HG03521 (cell line): ENCODE data around the gene PPL.
"Not testable (repeated sequence)": the region's sequence is repeated elsewhere in the genome, so short reads cannot be mapped to it uniquely, and the experiment has no call there.

ENCODE experiments used
- ATAC-seq: cut with Tn5 transposase; IDR thresholded peaks from one replicate; pipeline ENCODE4 v1.9.1; 2021; ENCODE audit warnings: mild to moderate bottlenecking, moderate library complexity; ENCODE audit not compliant: unreplicated experiment

PPL gene

GRCh38 chr16:4958510-4959438 lies 21.8 kb upstream of the PPL start:
- no peak for ATAC-seq

DNA sequence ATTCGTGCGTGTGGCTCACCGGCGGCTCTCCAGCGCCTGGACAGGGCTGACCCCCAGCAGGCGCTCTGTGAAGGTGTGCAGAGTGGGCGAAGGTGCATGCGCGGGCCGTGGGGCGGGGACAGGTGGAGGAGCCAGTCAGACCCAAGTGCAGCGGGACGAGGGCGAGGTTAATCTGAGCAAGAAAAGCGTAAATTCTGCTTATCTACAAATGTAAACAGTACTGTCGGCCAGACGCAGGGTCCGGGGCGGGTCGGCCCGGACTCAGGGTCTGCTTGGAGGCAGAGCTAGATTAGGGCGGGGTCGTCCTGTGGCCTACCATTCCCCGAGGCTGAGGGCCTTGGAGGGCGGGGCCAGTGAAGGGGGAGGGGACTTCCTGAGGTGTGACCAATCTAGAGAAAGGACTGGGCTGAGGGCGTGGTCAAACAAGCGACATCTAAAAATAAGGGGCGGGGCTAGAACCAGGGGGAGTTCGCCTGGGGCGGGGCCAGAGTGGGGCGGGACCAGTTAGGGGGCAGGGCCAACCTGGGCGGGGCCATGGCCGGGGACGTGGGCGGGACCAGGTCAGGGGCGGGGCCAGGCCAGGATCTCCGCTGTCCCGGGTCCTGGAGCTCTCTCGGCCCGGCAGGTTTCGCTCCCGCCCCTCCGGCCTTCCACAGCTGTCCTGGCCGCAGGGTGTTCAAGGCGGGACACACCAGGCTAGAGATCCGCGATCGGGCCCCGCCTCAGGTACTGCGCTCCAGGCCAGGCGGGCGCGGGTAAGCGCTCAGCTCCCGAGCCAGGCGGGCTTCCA lies 21.0 kb upstream of the PPL start, which contains the start of gene SEC14L5:
Gene SEC14L5, plus strand, starts transcription at position 611 of the 790 bp plus-strand sequence. CDS start 994 bp downstream, outside the sequence.
- ATAC-seq, result peak; percentile 60

DNA sequence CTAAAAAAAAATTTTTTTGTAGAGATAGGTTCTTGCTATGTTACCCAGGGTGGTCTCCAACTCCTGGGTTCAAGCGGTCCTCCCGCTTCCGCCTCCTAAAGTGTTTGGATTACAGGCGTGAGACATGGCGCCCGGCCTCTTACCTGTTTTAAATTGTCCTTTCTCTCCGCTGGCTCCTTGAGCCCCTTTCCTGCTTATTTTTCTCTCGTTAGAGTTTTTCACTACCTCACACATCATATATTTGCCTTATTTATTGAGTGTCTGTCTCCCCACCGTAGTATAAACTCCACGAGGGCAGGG lies 20.4 kb upstream of the PPL start:
- ATAC-seq, result no peak

DNA sequence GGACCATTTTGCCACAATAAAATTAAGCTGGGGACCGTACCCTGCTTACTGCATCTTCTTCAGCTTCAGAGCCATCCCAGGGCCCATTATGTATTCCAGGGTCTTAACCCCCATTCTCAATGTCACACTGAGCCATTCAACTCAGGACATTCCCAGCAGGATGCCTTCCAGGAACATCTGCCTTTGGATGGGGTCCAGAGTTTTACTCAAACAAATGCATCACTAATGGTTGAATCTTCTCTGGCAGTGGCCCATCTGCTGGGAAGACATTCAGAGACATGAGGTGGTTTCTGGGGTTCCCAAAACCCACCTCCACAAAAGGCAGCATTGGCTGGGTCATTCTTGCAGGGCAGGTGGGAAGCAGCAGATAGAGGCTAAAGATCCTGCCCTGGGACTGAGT lies 17.8 kb upstream of the PPL start:
- no peak for ATAC-seq

DNA sequence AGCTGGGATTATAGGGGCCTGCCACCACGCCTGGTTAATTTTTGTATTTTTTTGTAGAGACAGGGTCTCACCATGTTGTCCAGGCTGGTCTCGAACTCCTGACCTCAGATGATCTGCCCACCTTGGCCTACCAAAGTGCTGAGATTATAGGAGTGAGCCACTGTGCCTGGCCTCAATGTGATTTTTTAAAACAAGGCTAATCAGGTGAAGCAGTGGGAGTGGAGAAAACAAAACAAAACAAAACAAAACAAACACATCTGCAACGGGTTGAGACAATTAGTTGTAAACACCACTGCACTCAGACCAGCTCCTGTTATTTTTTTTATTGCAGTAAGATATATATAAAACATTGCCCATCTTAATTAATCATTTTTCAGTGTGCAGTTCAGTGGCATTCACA lies 14.6 kb upstream of the PPL start:
- not testable (repeated sequence) for ATAC-seq

DNA sequence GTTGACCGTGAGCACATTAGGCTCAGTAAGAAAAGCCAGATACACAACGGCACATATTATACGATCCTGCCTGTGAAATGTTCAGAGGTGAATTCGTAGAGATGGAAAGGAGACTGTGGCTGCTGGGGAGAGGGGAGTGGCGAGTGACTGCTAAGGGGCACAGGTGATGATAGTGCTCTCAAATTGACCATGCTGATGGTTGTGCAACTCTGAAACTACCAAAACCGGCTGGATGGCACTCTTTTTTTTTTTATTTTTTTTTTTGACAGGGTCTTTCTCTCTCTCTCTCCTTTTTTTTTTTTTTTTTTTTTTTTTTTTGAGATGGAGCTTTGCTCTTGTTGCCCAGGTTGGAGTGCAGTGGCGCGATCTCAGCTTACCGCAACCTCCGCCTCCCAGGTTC lies 13.0 kb upstream of the PPL start:
- no peak for ATAC-seq

GRCh38 chr16:4948903-4949766 lies 12.2 kb upstream of the PPL start:
- ATAC-seq, result no peak

DNA sequence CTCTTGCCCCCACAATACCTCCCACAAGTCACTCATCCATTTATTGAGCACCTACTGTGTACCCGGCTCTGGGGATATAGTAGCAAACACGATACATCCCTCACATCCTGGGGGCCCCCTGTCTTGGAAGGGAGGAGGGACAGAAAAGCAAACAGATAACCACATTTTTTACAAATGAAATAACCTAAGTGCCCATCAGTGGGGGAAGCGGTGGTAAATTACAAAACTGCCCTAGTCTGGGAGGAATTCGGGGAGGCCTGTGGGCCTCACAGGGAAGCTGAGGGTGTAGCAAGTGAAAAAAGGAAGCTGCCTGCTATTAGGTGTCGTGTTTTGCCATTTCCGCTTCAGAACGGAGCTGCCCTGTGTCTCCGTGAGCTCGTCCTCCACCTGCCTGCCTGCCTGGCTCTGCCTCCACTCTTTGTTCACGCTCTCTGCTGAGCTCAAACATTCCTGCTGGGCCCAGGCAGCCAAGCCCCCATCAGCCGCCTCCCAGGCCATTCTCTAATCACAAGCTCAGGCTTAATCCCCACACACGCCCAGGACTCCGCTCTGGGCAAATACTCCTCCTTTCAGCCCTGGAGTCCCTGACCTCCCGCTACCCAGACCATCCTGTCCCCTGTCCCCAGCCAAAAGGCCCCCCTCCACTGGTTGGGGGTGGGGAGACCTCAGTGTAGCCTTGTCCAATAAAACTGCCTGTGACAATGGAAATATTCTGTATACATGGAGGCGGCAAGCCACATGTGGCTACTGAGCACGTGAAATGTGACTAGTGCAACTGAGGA lies 11.0 kb upstream of the PPL start:
- no peak for ATAC-seq

DNA sequence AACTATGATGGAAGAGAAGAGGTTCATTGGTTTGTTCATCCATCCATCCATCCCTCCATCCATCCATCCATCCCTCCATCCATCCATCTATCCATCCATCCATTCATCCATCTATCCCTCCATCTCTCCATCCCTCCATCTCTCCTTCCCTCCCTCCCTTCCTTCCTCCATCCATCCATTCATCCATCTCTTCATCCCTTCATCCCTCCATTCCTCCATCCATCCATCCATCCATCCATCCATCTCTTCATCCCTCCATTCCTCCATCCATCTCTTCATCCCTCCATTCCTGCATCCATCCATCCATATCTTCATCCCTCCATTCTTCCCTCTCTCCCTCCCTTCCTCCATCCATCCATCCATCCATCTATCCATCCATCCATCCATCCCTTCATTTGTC lies 10.0 kb upstream of the PPL start:
- no peak for ATAC-seq

- ATAC-seq, result no peak
Measured at GRCh38 chr16:4945560-4946502, 8.9 kb upstream of the PPL start.

- ATAC-seq, result no peak
Measured at GRCh38 chr16:4944333-4945281, 7.7 kb upstream of the PPL start.

DNA sequence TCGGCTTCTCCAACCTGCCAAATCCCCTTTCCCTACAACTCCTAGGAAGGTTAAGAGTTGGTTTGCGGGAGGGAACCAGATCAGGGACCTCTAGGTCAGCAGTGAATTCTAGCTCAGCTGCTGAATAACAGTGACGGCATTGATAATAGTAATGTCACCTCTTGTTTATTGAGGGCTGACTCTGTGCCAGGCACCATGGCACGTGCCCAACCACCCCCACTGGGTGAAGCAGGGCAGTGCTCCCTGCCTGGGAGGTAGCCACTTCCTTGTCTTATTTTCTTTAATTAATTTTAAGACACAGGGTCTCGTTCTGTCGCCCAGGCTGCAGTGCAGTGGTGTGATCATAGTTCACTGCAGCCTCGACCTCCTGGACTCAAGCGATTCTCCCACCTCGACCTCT lies 5.5 kb upstream of the PPL start:
- no peak for ATAC-seq

DNA sequence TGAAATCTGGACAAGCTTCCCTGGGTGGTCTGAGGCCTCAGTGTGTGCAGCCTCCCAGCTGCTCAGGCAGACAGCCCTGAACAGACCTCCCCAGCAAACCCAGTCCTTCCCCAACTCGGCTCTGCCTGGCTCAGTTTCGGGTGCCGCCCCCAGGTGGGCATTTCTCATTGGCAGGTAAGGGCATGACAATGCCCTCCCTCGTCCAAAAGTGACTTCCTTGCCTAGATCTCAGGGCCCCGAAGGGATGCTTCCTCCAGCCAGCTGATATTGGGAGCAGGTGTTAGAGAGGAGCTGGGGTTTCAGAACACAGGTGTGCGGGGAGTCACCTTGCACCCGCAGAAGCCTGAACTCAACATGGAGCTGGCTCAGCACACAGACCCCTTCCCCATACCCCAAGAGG lies 3.8 kb upstream of the PPL start:
- no peak for ATAC-seq

DNA sequence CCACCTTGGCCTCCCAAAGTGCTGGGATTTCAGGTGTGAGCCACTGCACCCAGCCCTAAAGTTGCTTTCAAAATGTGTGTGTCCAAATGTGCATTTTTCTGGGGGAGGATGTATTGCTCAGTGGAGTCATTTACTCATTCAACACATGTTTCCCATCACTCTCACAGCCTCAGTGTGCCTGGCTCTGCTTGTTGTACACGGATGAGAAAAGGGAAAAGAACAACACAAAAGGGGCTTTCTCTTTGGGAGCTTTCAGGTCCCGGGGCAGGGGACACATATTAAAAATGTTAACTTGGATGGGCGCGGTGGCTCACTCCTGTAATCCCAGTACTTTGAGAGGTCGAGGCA lies 1.7 kb upstream of the PPL start:
- ATAC-seq, result no peak

DNA sequence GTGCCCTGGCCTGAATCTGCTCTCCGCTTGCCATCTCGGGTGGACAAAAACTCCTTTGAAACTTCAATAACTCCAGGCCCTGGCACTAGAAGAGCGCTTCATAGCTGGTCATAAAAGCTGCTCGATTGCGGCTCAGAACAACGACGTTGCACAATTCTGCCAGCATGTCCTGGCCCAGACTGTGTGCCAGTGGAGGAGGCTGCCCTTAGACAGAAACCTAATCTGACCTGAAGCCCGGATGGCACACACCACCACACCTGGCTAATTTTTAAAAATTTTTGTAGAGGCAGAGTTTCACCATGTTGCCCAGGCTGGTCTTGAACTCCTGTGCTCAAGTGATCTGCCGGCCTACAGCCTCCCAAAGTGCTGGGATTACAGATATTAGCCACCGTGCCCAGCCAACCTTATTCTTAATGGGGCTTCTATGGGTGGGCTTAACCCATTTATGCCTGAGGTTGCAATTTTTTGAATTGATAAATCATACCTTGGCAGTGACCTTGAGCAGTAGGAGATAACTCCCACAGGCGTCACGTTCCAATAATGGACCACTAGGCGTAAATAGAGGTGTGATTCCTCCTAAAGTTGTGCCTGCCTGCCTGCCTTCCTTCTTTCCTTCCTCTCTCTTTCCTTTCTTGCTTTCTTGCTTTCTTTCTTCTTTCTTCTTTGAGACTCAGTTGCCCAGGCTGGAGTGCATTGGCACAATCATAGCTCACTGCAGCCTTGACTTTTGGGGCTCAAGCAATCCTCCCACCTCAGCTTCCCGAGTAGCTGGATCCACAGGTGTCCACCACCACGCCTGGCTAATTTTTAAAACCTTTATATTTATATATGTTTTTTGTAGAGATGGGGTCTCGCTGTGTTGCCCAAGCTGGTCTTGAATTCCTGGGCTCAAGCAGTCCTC lies 1.1 kb upstream of the PPL start:
- no peak for ATAC-seq

- no peak for ATAC-seq
Measured at GRCh38 chr16:4936181-4936990, 562 bp downstream of the PPL start.
